GM12878 (cell line): ENCODE measurements around the gene CERT1. TPM values are rescaled to one million over a fixed set of nuclear protein-coding genes. Genes with fewer than 3 reads are reported as not detected.
A peak's percentile ranks its signal among the peaks of the same experiment; 100 is the strongest.

ENCODE experiments used
- ATAC-seq: fragments of 200-7000 bp; cut with Tn5 transposase; 3 replicates; pipeline ENCODE4 v1.9.1; 2020; ENCODE audit warnings: mild to moderate bottlenecking, moderate library complexity
- BruUV-seq: library from RNA; stranded (reverse); fragments of 400-500 nt; replicated peaks from 2 replicates; lab custom pipeline; 2021; lab: Mats Ljungman, UMichigan
- CTCF ChIA-PET: fragments of 300-600 bp; sonication (Branson Sonifier 250); formaldehyde crosslinking; extraction: SDS; loops from one replicate; lab custom pipeline; 2021; ENCODE audit warnings: inconsistent platforms; lab: Yijun Ruan, JAX
- POLR2A ChIA-PET: fragments of 350-600 bp; formaldehyde crosslinking; extraction: SDS; loops from one replicate; lab custom pipeline; 2021; ENCODE audit warnings: inconsistent platforms; lab: Charles Lee
- RAD21 ChIA-PET: fragments of 300-600 bp; sonication (Branson Sonifier 250); formaldehyde crosslinking; loops from one replicate; lab custom pipeline; 2023; ENCODE audit warnings: antibody characterized with exemption; ENCODE audit not compliant: unreplicated experiment; lab: Charles Lee
- SMC1A ChIA-PET: fragments of 300-600 bp; sonication (Branson Sonifier 250); formaldehyde crosslinking; loops from one replicate; lab custom pipeline; 2023; ENCODE audit not compliant: unreplicated experiment, uncharacterized antibody; lab: Charles Lee
- DNase-seq: peaks from one replicate; pipeline ENCODE4 v3.0.0-alpha.2; 2011; ENCODE audit warnings: low read depth, low spot score
- FAIRE-seq: peaks from 3 replicates; lab custom pipeline; 2011; peaks lifted over from hg19 to GRCh38; lab: Jason Lieb, UNC
- H2AFZ ChIP-seq: 2 replicates; pipeline ENCODE4 v1.6.0; 2011; ENCODE audit warnings: low read depth, low read length, control low read depth; ENCODE audit not compliant: control insufficient read depth
- H3K27ac ChIP-seq: 2 replicates; pipeline ENCODE4 v1.5.1; 2011; ENCODE audit warnings: control low read depth; ENCODE audit not compliant: control insufficient read depth, insufficient read depth
- H3K27me3 ChIP-seq, 2 experiments: replicated peaks in 1 of 2; 2 replicates each; pipeline versions ENCODE4 v1.6.0 to v1.6.1; 2011; ENCODE audit warnings: low read length in 1 of 2; ENCODE audit not compliant: control insufficient read depth in 2 of 2, insufficient read depth in 2 of 2
- H3K36me3 ChIP-seq, 2 experiments: 2 replicates each; pipeline ENCODE4 v1.5.1; 2011; ENCODE audit warnings: low read length in 1 of 2; ENCODE audit not compliant: control insufficient read depth in 2 of 2, insufficient read depth in 2 of 2
- H3K4me1 ChIP-seq: 2 replicates; pipeline ENCODE4 v1.6.1; 2011; ENCODE audit warnings: mild to moderate bottlenecking, low read length, moderate library complexity, mixed read lengths; ENCODE audit not compliant: control insufficient read depth, insufficient read depth
- H3K4me2 ChIP-seq: 2 replicates; pipeline ENCODE4 v1.6.0; 2011; ENCODE audit warnings: control low read depth; ENCODE audit not compliant: control insufficient read depth, insufficient read depth
- H3K4me3 ChIP-seq: fragments of 200-600 bp; sonication (generic); 2 replicates; pipeline ENCODE4 v1.5.1; 2016
- H3K79me2 ChIP-seq: 2 replicates; pipeline ENCODE4 v1.6.0; 2011; ENCODE audit warnings: low read length; ENCODE audit not compliant: control insufficient read depth, insufficient read depth
- H3K9ac ChIP-seq: 2 replicates; pipeline ENCODE4 v1.8.0; 2011; ENCODE audit warnings: low read length, control low read depth, mixed read lengths; ENCODE audit not compliant: control insufficient read depth, insufficient read depth
- H3K9me3 ChIP-seq: replicated peaks from 3 replicates; pipeline ENCODE4 v1.5.1; 2011; ENCODE audit warnings: mild to moderate bottlenecking, low read length; ENCODE audit not compliant: control insufficient read depth, insufficient read depth
- H4K20me1 ChIP-seq: 2 replicates; pipeline ENCODE4 v1.6.0; 2011; ENCODE audit not compliant: control insufficient read depth, insufficient read depth
- IKZF1 ChIP-seq: fragments of 450-650 bp; conservative IDR thresholded peaks from 2 replicates; pipeline ENCODE4 v1.6.1; 2017; ENCODE audit warnings: antibody characterized with exemption, mild to moderate bottlenecking
- MTA2 ChIP-seq: fragments of 450-650 bp; IDR thresholded peaks from 2 replicates; pipeline ENCODE4 v1.6.1; 2016; ENCODE audit warnings: low read depth, mild to moderate bottlenecking, moderate library complexity
- RUNX3 ChIP-seq: IDR thresholded peaks from 2 replicates; pipeline ENCODE4 v1.6.1; 2012; ENCODE audit warnings: low read length, inconsistent platforms
- SMARCA5 ChIP-seq: fragments of 450-650 bp; IDR thresholded peaks from 2 replicates; pipeline ENCODE4 v1.6.1; 2017; ENCODE audit warnings: mild to moderate bottlenecking
- WGBS: methylation state at CpG from one replicate; pipeline ENCODE4 v1.1.6; 2016; ENCODE audit warnings: low lambda C conversion rate; ENCODE audit not compliant: insufficient replicate concordance, insufficient coverage; ENCODE audit errors: missing lambda C conversion rate; 5-methylcytosine and 5-hydroxymethylcytosine counted together
- in situ Hi-C: fragments of 300-500 bp; cut with MboI; formaldehyde crosslinking; loops from 9 replicates; pipeline ENCODE4 v1.14.3; 2018; ENCODE audit warnings: mixed read lengths
- intact Hi-C: fragments of 100-400 bp; cut with micrococcal nuclease; formaldehyde crosslinking; loops from one replicate; pipeline ENCODE4 v1.14.2; 2022; ENCODE audit not compliant: unreplicated experiment
- polyA plus RNA-seq, 11 experiments: library from polyadenylated mRNA; depleted of rRNA in 4 of 11; unstranded in 6 of 11; stranded (reverse) in 5 of 11; fragments of >200 nt; fragmentation: Nextera tagmentation in 4 of 11; fragmentation: Illumina TruSeq in 1 of 11; extraction: Ambion mirVana in 4 of 11; extraction: Trizol in 1 of 11; gene quantifications; 1 replicate in 1 of 11; 2 replicates in 10 of 11; pipeline versions ENCODE4 v1.2.1 to v1.2.3, GENCODE V29; 2011 to 2016; ENCODE audit warnings: inconsistent platforms in 2 of 11, missing spikeins in 2 of 11, low read depth in 1 of 11
- total RNA-seq, 4 experiments: library from RNA; depleted of rRNA in 3 of 4; stranded (reverse); fragments of >200 nt in 3 of 4; fragmentation: Illumina TruSeq in 1 of 4; extraction: Trizol in 1 of 4; gene quantifications; 2 replicates each; pipeline versions ENCODE4 v1.2.1 to v1.2.3, GENCODE V29; 2013 to 2021

Gene CERT1
- total and polyA plus RNA-seq, 10 of the 15 experiments (the other 5 are each of a cell fraction or from before 2014, with no cell fraction given) = 7.7 to 36.7 (median 25.6) TPM

GRCh38 chr5:75351139-75351926 is 160.1 kb downstream of the CERT1 start:
- BruUV-seq = no TSS peak
- SMC1A ChIA-PET = interaction anchor here (0.6 to 4.3 kb wide), 12 partner anchors 10 to 330 kb away, joined by 3 to 27 read pairs (median 4); partner anchors contain the start of genes ANKRD31 and HMGCR
- Histone ChIP-seq H3K4me2 (no peak overlapping the region), H4K20me1 (no peaks in the 10 kb centered on the region), H3K79me2 (peaks cover 9% of the 10 kb centered on the region; the same call in 1 of the 2 replicates), H3K27ac (no peak overlapping the region), H3K36me3 (peaks cover 5 to 56% of the 10 kb centered on the region in 2 experiments), H3K4me3 (no peak overlapping the region), H3K9me3 (no peaks in the 10 kb centered on the region; the same call in 2 of the 3 replicates), H2AFZ (no peak overlapping the region), H3K9ac (no peak overlapping the region; the same call in 1 of the 2 replicates), H3K27me3 (no peaks in the 10 kb centered on the region), H3K4me1 (no peaks in the 10 kb centered on the region; the same call in 1 of the 2 replicates)
- WGBS = 81% methylated on average over 7 of the region's 7 CpGs
- intact Hi-C loops = loop anchor here (10.0 kb wide), 1 partner anchor 63 kb away; no protein-coding TSS in a partner anchor
- DNase-seq (no peak), FAIRE-seq (no peak), ATAC-seq (peak; percentile 76)
- in situ Hi-C loops = no loop called here
- CTCF ChIA-PET = interaction anchor here (0.6 to 2.9 kb wide), 5 partner anchors 11 to 332 kb away, joined by 3 to 13 read pairs (median 4); no protein-coding TSS in a partner anchor
- POLR2A ChIA-PET = interaction anchor here (0.6 to 4.1 kb wide), 8 partner anchors 9 to 504 kb away, joined by 3 to 19 read pairs (median 4); partner anchors contain the start of gene HMGCR
- TF ChIP-seq IKZF1 = 0 out of 2 replicates have a peak, but pooled peaks have one; percentile 16
- TF ChIP-seq MTA2 = peak; percentile 12; the same call in 1 of the 2 replicates
- TF ChIP-seq RUNX3 = peak; percentile 66
- TF ChIP-seq SMARCA5 = no peak
- RAD21 ChIA-PET = interaction anchor here (0.8 to 3.4 kb wide), 6 partner anchors 11 to 328 kb away, joined by 3 to 12 read pairs (median 4); partner anchors contain the start of gene HMGCR
